Measurements from ENCODE around the gene DDX1. TPM values are rescaled to one million over a fixed set of nuclear protein-coding genes. Genes with fewer than 3 reads are reported as not detected.

Gene DDX1
- total and polyA plus RNA-seq, 10 donors: 32.6 to 62.0 (median 48.3) TPM

- H3K9me3 ChIP-seq: no peaks in the 10 kb centered on the region
- 88 to 95% (median 95%) methylated on average over 7 of the region's 7 CpGs for WGBS, 5 donors
- no peak overlapping the region for H3K4me3 ChIP-seq
- DNase-seq: no peak
- no peak for TF ChIP-seq CTCF (IDR thresholded peaks at IDR 0.05 in 8 of 11, conservative IDR thresholded peaks at IDR 0.05 in 3 of 11)
- no peak for TF ChIP-seq POLR2AphosphoS5 (IDR thresholded peaks at IDR 0.05)
- no peak for TF ChIP-seq POLR2A (IDR thresholded peaks at IDR 0.05)
- peaks cover 0 to 14% (median 0%) of the 10 kb centered on the region in 6 donors for H3K4me1 ChIP-seq
- intact Hi-C loops (cut with DNase I; ENCODE audit: low total_unique reads): no loop called here
- no peaks in the 10 kb centered on the region for H3K36me3 ChIP-seq
- H3K27ac ChIP-seq: no peak overlapping the region
- no peaks in the 10 kb centered on the region for H3K27me3 ChIP-seq (replicated peaks in 1 of 7)
Observed at GRCh38 chr2:15651367-15651727, 59.7 kb downstream of the DDX1 start.

GRCh38 chr2:15652252-15652651, 60.6 kb downstream of the DDX1 start:
- DNase-seq: no peak
- peaks cover 0 to 14% (median 0%) of the 10 kb centered on the region in 6 donors for H3K4me1 ChIP-seq
- H3K9me3 ChIP-seq: no peaks in the 10 kb centered on the region
- H3K27ac ChIP-seq: no peak overlapping the region
- WGBS, 5 donors: 90 to 94% (median 91%) methylated on average over 8 of the region's 8 CpGs
- TF ChIP-seq POLR2A (IDR thresholded peaks at IDR 0.05) (no peak), CTCF (IDR thresholded peaks at IDR 0.05 in 8 of 11, conservative IDR thresholded peaks at IDR 0.05 in 3 of 11) (no peak), POLR2AphosphoS5 (IDR thresholded peaks at IDR 0.05) (no peak)
- H3K4me3 ChIP-seq: no peak overlapping the region
- no peaks in the 10 kb centered on the region for H3K36me3 ChIP-seq
- no peaks in the 10 kb centered on the region for H3K27me3 ChIP-seq (replicated peaks in 1 of 7)
- intact Hi-C loops (cut with DNase I; ENCODE audit: low total_unique reads): no loop called here

GRCh38 chr2:15652801-15653200, 61.1 kb downstream of the DDX1 start:
- no peaks in the 10 kb centered on the region for H3K27me3 ChIP-seq (replicated peaks in 1 of 7)
- no peak overlapping the region for H3K4me3 ChIP-seq
- no peaks in the 10 kb centered on the region for H3K36me3 ChIP-seq
- peaks cover 0 to 14% (median 0%) of the 10 kb centered on the region in 6 donors for H3K4me1 ChIP-seq
- intact Hi-C loops (cut with DNase I; ENCODE audit: low total_unique reads): no loop called here
- DNase-seq: no peak
- no peaks in the 10 kb centered on the region for H3K9me3 ChIP-seq
- no peak overlapping the region for H3K27ac ChIP-seq
- WGBS, 5 donors: 65 to 77% (median 74%) methylated on average over 5 to 6 of the region's 6 CpGs
- TF ChIP-seq POLR2A (IDR thresholded peaks at IDR 0.05) (no peak), CTCF (IDR thresholded peaks at IDR 0.05 in 8 of 11, conservative IDR thresholded peaks at IDR 0.05 in 3 of 11) (no peak)

- no peak overlapping the region for H3K4me3 ChIP-seq
- H3K4me1 ChIP-seq: peaks cover 0 to 13% (median 0%) of the 10 kb centered on the region in 6 donors
- no peaks in the 10 kb centered on the region for H3K36me3 ChIP-seq
- DNase-seq: no peak
- intact Hi-C loops (cut with DNase I; ENCODE audit: low total_unique reads): no loop called here
- H3K27ac ChIP-seq: no peak overlapping the region
- WGBS, 5 donors: 88 to 95% (median 94%) methylated on average over 25 to 31 of the region's 31 CpGs
- H3K27me3 ChIP-seq (replicated peaks in 1 of 7): no peaks in the 10 kb centered on the region
- TF ChIP-seq POLR2A (IDR thresholded peaks at IDR 0.05): no peak
- no peak for TF ChIP-seq POLR2AphosphoS5 (IDR thresholded peaks at IDR 0.05)
- no peak for TF ChIP-seq CTCF (IDR thresholded peaks at IDR 0.05 in 8 of 11, conservative IDR thresholded peaks at IDR 0.05 in 3 of 11)
- H3K9me3 ChIP-seq: no peaks in the 10 kb centered on the region
Observed at GRCh38 chr2:15653806-15654726, 62.4 kb downstream of the DDX1 start.

Data from spleen (tissue), 11 donors.